ENCODE results near the gene SEZ6L.

The SEZ6L gene

DNA sequence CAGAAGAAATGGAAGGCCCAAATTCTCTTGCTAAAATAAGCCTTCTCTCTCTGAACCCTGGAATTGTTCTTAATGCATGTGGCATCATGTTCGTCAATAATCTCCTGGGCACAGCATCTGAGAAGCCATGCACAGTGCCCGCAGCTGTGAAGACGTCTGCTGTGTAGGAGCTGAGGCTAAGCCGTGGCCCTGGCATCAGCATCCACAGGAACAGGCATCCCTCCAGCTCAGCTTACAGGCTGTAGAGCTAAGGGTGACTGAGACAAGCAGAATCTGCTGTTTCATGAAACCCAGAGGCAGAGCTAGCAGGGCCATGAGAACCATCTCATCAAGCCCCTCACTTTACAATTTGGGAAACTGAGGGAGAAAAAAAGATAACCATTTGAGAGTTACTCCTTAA, 60.6 kb downstream of the SEZ6L start:
- TF ChIP-seq CTCF (conservative IDR thresholded peaks at IDR 0.05; ENCODE audit: low read depth, low read length): no peak
- no peaks in the 10 kb centered on the region for H3K27me3 ChIP-seq (ENCODE audit: insufficient read depth, low read depth)
- H3K4me1 ChIP-seq (ENCODE audit: low read depth, poor library complexity, severe bottlenecking): no peaks in the 10 kb centered on the region
- H3K9ac ChIP-seq: no peak overlapping the region
- H3K27ac ChIP-seq: no peak overlapping the region
- no peaks in the 10 kb centered on the region for H3K79me2 ChIP-seq (ENCODE audit: insufficient read depth, low read depth)
- H3K4me2 ChIP-seq: no peak overlapping the region
- no peaks in the 10 kb centered on the region for H4K20me1 ChIP-seq (ENCODE audit: insufficient read depth)
- H2AFZ ChIP-seq (ENCODE audit: low read depth): no peak overlapping the region
- no peak overlapping the region for H3K4me3 ChIP-seq (IDR thresholded peaks at IDR 0.05; ENCODE audit: insufficient read depth, low read depth, low read length)
- no peaks in the 10 kb centered on the region for H3K36me3 ChIP-seq (ENCODE audit: insufficient read depth)

DNA sequence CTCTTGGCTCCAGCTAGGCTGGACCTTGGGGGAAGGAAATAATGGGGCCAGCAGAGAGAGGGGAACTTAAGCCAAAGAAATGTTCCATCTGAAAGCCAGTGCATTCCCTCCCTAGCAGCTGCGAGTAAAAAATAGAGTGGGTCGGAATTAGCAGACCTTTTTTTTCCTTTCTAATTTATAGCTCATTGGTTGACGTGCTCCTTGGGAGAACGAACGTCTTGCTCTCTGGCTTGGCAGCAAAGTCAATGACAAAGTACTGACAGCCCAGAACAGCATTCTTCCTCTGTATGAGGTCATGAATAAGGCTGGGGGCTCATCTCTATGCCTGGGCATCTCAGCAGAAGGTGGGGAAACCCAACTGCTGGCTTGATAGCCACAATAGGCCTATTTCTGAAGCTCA, 65.0 kb downstream of the SEZ6L start:
- no peaks in the 10 kb centered on the region for H3K79me2 ChIP-seq (ENCODE audit: insufficient read depth, low read depth)

DNA sequence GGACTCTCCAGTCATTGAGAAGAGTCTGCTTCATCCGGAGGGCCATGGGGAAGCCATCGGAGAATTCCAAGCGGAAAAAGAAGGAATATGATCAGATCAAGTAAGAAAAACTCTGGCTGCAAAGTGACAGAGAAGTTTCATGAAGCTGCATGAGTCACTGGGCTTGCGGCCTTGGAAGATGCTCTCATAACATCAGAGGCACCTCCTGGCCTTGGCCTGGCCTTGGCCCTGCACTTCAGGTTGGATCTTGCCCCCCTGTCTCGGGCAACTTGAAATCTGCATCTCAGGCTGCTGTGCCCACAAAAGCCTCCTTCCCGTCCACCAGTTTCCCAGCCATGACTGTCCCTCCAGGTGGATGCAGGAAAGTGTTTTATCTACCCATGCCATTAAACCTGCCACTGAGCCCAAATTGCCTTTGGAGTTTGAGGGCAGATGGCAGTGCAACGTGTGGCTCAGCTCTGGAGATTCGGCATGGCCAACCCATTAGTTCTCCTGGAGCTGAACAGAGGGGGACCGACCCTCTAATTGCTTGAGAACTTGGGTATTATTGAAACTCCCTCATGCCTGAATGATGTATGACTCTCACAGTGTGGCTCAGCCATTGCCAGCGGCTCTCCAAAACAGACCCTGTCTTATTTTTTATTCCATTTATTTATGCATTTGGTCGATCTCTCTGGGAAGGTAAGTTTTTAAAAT, 66.7 kb downstream of the SEZ6L start:
- H3K27ac ChIP-seq: no peak overlapping the region
- no peaks in the 10 kb centered on the region for H3K27me3 ChIP-seq (ENCODE audit: insufficient read depth, low read depth)
- no peaks in the 10 kb centered on the region for H3K36me3 ChIP-seq (ENCODE audit: insufficient read depth)
- no peak overlapping the region for H2AFZ ChIP-seq (ENCODE audit: low read depth)
- H3K4me2 ChIP-seq: no peak overlapping the region
- no peak overlapping the region for H3K9ac ChIP-seq
- H3K79me2 ChIP-seq (ENCODE audit: insufficient read depth, low read depth): no peaks in the 10 kb centered on the region
- H3K4me1 ChIP-seq (ENCODE audit: low read depth, poor library complexity, severe bottlenecking): no peaks in the 10 kb centered on the region
- H3K4me3 ChIP-seq (IDR thresholded peaks at IDR 0.05; ENCODE audit: insufficient read depth, low read depth, low read length): no peak overlapping the region
- no peak for TF ChIP-seq CTCF (conservative IDR thresholded peaks at IDR 0.05; ENCODE audit: low read depth, low read length)
- no peaks in the 10 kb centered on the region for H4K20me1 ChIP-seq (ENCODE audit: insufficient read depth)

More for the DNA sequence above, 65.0 kb downstream of the SEZ6L start:
- Histone ChIP-seq H3K27me3 (ENCODE audit: insufficient read depth, low read depth) (no peaks in the 10 kb centered on the region), H3K4me2 (no peak overlapping the region), H3K4me1 (ENCODE audit: low read depth, poor library complexity, severe bottlenecking) (no peaks in the 10 kb centered on the region), H4K20me1 (ENCODE audit: insufficient read depth) (no peaks in the 10 kb centered on the region), H3K9ac (no peak overlapping the region), H2AFZ (ENCODE audit: low read depth) (no peak overlapping the region), H3K36me3 (ENCODE audit: insufficient read depth) (no peaks in the 10 kb centered on the region), H3K4me3 (IDR thresholded peaks at IDR 0.05; ENCODE audit: insufficient read depth, low read depth, low read length) (no peak overlapping the region), H3K27ac (no peak overlapping the region)
- TF ChIP-seq CTCF (conservative IDR thresholded peaks at IDR 0.05; ENCODE audit: low read depth, low read length): no peak

DNA sequence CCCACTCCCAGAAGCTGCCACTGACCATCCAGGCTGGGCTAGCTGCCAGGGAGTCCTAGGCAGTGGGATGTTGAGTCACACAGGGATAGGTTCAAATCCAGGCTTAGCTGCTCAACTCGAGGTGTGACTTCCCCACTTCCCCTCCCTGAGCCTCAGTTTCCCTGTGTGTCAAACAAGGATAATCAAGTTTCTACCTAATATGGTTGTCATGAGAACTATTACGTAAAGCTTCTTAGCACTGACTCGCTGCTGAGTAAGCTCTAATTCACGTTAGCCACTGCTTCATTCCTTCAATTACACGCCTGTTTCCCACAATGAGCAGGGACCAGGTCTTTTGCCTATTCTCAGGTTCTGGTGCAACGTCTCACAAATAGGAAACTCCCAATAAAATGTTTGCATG, 67.7 kb downstream of the SEZ6L start:
- Histone ChIP-seq H3K79me2 (ENCODE audit: insufficient read depth, low read depth) (no peaks in the 10 kb centered on the region), H2AFZ (ENCODE audit: low read depth) (no peak overlapping the region), H3K4me1 (ENCODE audit: low read depth, poor library complexity, severe bottlenecking) (no peaks in the 10 kb centered on the region), H3K4me3 (IDR thresholded peaks at IDR 0.05; ENCODE audit: insufficient read depth, low read depth, low read length) (no peak overlapping the region), H3K27ac (no peak overlapping the region), H3K36me3 (ENCODE audit: insufficient read depth) (no peaks in the 10 kb centered on the region), H4K20me1 (ENCODE audit: insufficient read depth) (no peaks in the 10 kb centered on the region), H3K4me2 (no peak overlapping the region), H3K9ac (no peak overlapping the region), H3K27me3 (ENCODE audit: insufficient read depth, low read depth) (no peaks in the 10 kb centered on the region)
- no peak for TF ChIP-seq CTCF (conservative IDR thresholded peaks at IDR 0.05; ENCODE audit: low read depth, low read length)

All from KMS-11 (cell line).